Measurements from ENCODE around the gene DPH7.

- TF ChIP-seq CTCF (conservative IDR thresholded peaks at IDR 0.05; ENCODE audit: low read length) (peak; percentile 28), EZH2phosphoT487 (IDR thresholded peaks at IDR 0.05; ENCODE audit: borderline replicate concordance) (no peak)
These were observed 27.3 kb downstream of the DPH7 start, which contains the start of gene MRPL41 for GRCh38 chr9:137551264-137552021.
